K562 (cell line): ENCODE measurements around the gene NOP16. TPM values are rescaled to one million over a fixed set of nuclear protein-coding genes. Genes with fewer than 3 reads are reported as not detected.

Source experiments
- ATAC-seq: fragments of 200-7000 bp; cut with Tn5 transposase; 3 replicates; pipeline ENCODE4 v1.9.1; 2020; ENCODE audit warnings: moderate library complexity
- BruUV-seq: library from RNA; stranded (reverse); fragments of 400-500 nt; replicated peaks from 2 replicates; lab custom pipeline; 2021; lab: Mats Ljungman, UMichigan
- CTCF ChIA-PET: fragments of 300-600 bp; formaldehyde crosslinking; extraction: SDS; loops from one replicate; lab custom pipeline; 2021; ENCODE audit warnings: low intra/inter-chr PET ratio; lab: Yijun Ruan, JAX
- POLR2A ChIA-PET: fragments of 300-600, 350-650 bp; sonication (Branson Sonifier 250); formaldehyde crosslinking; extraction: SDS; loops from one replicate; lab custom pipeline; 2021; ENCODE audit warnings: antibody characterized with exemption, inconsistent platforms; lab: Yijun Ruan, JAX
- DNase-seq, 4 experiments: peaks; one replicate each; pipeline versions ENCODE4 v3.0.0 to v3.0.0-alpha.2; 2011 to 2018; ENCODE audit warnings: low spot score in 3 of 4, mixed read lengths in 3 of 4; ENCODE audit errors: extremely low read depth in 1 of 4
- FAIRE-seq: peaks from 2 replicates; lab custom pipeline; 2011; peaks lifted over from hg19 to GRCh38; lab: Jason Lieb, UNC
- H2AFZ ChIP-seq: 2 replicates; pipeline ENCODE4 v1.6.0; 2011; ENCODE audit warnings: low read depth, low read length, control low read depth, inconsistent platforms
- H3K27ac ChIP-seq: fragments of 200-600 bp; 3 replicates; pipeline ENCODE4 v1.8.0; 2011; ENCODE audit warnings: low read depth, mild to moderate bottlenecking, control low read depth, inconsistent platforms, low read length, moderate library complexity, mixed read lengths; ENCODE audit errors: extremely low read depth
- H3K27me3 ChIP-seq, 2 experiments: fragments of 300-600 bp in 1 of 2; 2 replicates in 1 of 2; 3 replicates in 1 of 2; pipeline versions ENCODE4 v1.6.0 to v1.8.0; 2011; ENCODE audit warnings: inconsistent platforms in 2 of 2, low read length in 2 of 2, mild to moderate bottlenecking in 1 of 2, mixed read lengths in 1 of 2, moderate library complexity in 1 of 2; ENCODE audit not compliant: control insufficient read depth in 2 of 2, insufficient read depth in 2 of 2
- H3K36me3 ChIP-seq: fragments of 300-600 bp; 3 replicates; pipeline ENCODE4 v1.8.0; 2011; ENCODE audit warnings: mild to moderate bottlenecking, low read length, inconsistent platforms; ENCODE audit not compliant: control insufficient read depth, insufficient read depth
- H3K4me1 ChIP-seq, 2 experiments: fragments of 200-600 bp in 1 of 2; replicated peaks in 1 of 2; 2 replicates in 1 of 2; 3 replicates in 1 of 2; pipeline versions ENCODE4 v1.5.1 to v1.8.0; 2011; ENCODE audit warnings: inconsistent platforms in 2 of 2, low read length in 2 of 2, mild to moderate bottlenecking in 1 of 2, mixed read lengths in 1 of 2, moderate library complexity in 1 of 2; ENCODE audit not compliant: control insufficient read depth in 2 of 2, insufficient read depth in 2 of 2
- H3K4me2 ChIP-seq: 2 replicates; pipeline ENCODE4 v1.6.1; 2011; ENCODE audit warnings: low read length, control low read depth, inconsistent platforms, mixed read lengths; ENCODE audit not compliant: insufficient read depth
- H3K4me3 ChIP-seq: fragments of 200-600 bp; sonication (generic), shearing (Covaris generic); 2 replicates; pipeline ENCODE4 v1.5.1; 2016; ENCODE audit warnings: control low read depth, inconsistent platforms
- H3K79me2 ChIP-seq: fragments of 200-600 bp; 3 replicates; pipeline ENCODE4 v1.8.0; 2011; ENCODE audit warnings: low read length, inconsistent platforms; ENCODE audit not compliant: control insufficient read depth, insufficient read depth
- H3K9ac ChIP-seq, 2 experiments: 2 replicates each; pipeline versions ENCODE4 v1.6.0 to v1.6.1; 2011; ENCODE audit warnings: low read depth in 2 of 2, low read length in 2 of 2, control low read depth in 1 of 2, inconsistent platforms in 1 of 2, mild to moderate bottlenecking in 1 of 2, mixed read lengths in 1 of 2; ENCODE audit not compliant: insufficient read depth in 1 of 2
- H3K9me1 ChIP-seq: one replicate; pipeline ENCODE4 v1.6.0; 2011; ENCODE audit warnings: inconsistent platforms, mild to moderate bottlenecking, low read length, moderate library complexity; ENCODE audit not compliant: control insufficient read depth, insufficient read depth
- H3K9me3 ChIP-seq: replicated peaks from 2 replicates; pipeline ENCODE4 v1.5.1; 2011; ENCODE audit warnings: low read depth, low read length, inconsistent platforms; ENCODE audit not compliant: control insufficient read depth, insufficient read depth
- H4K20me1 ChIP-seq: replicated peaks from 2 replicates; pipeline ENCODE4 v1.6.1; 2011; ENCODE audit warnings: low read length, inconsistent platforms, mixed read lengths; ENCODE audit not compliant: control insufficient read depth, insufficient read depth
- BCOR ChIP-seq: fragments of 450-650 bp; IDR thresholded peaks from 2 replicates; pipeline ENCODE4 v1.6.1; 2016
- CHCHD3 ChIP-seq: fragments of 250-450 bp; sonication (Bioruptor Pico); IDR thresholded peaks from 2 replicates; pipeline ENCODE4 v2.1.2; 2022; ENCODE audit warnings: mild to moderate bottlenecking
- CXXC5 ChIP-seq: fragments of 250-450 bp; sonication (Bioruptor Pico); IDR thresholded peaks from 2 replicates; pipeline ENCODE4 v1.8.0; 2022; ENCODE audit warnings: inconsistent platforms, mild to moderate bottlenecking, moderate library complexity
- ESRRB ChIP-seq: fragments of 250-450 bp; sonication (Bioruptor Pico); IDR thresholded peaks from 2 replicates; pipeline ENCODE4 v1.5.0; 2020; ENCODE audit warnings: mild to moderate bottlenecking, moderate library complexity, borderline replicate concordance
- HLTF ChIP-seq: fragments of 450-650 bp; IDR thresholded peaks from 2 replicates; pipeline ENCODE4 v1.6.1; 2016
- KDM1A ChIP-seq, 2 experiments: fragments of 450-650 bp; IDR thresholded peaks; 2 replicates each; pipeline ENCODE4 v1.6.1; 2016; ENCODE audit warnings: mild to moderate bottlenecking in 2 of 2
- KDM5B ChIP-seq: fragments of 200-600 bp; sonication (generic); IDR thresholded peaks from 2 replicates; pipeline ENCODE4 v1.6.1; 2012; ENCODE audit warnings: low read depth, mild to moderate bottlenecking, moderate library complexity, low read length, control low read depth, inconsistent platforms; ENCODE audit not compliant: insufficient replicate concordance
- MEIS2 ChIP-seq: fragments of 450-650 bp; IDR thresholded peaks from 2 replicates; pipeline ENCODE4 v1.6.1; 2014; ENCODE audit warnings: mild to moderate bottlenecking; ENCODE audit not compliant: partially characterized antibody
- MXI1 ChIP-seq: IDR thresholded peaks from 2 replicates; pipeline ENCODE4 v1.6.1; 2011; ENCODE audit warnings: low read depth, mild to moderate bottlenecking, improper control_type of control experiment, low read length
- MYC ChIP-seq, 2 experiments: fragments of 250-450 bp in 1 of 2; sonication (Bioruptor Pico) in 1 of 2; IDR thresholded peaks; 2 replicates each; pipeline versions ENCODE4 v1.5.1 to v1.6.1; 2012 to 2021; ENCODE audit warnings: low read depth in 2 of 2, borderline replicate concordance in 1 of 2, improper control_type of control experiment in 1 of 2, low read length in 1 of 2, mild to moderate bottlenecking in 1 of 2, moderate library complexity in 1 of 2
- NCOR1 ChIP-seq: fragments of 450-650 bp; IDR thresholded peaks from 2 replicates; pipeline ENCODE4 v1.6.1; 2016; ENCODE audit warnings: mild to moderate bottlenecking, moderate library complexity
- RBM22 ChIP-seq: fragments of 200-400 bp; formaldehyde crosslinking; IDR thresholded peaks from 2 replicates; pipeline ENCODE4 v1.6.1; 2018; ENCODE audit warnings: low read length, low read depth; ENCODE audit not compliant: poor library complexity, severe bottlenecking
- RBM25 ChIP-seq: fragments of 200-400 bp; formaldehyde crosslinking; IDR thresholded peaks from 2 replicates; pipeline ENCODE4 v1.6.1; 2018; ENCODE audit warnings: low read length, low read depth, moderate library complexity; ENCODE audit not compliant: severe bottlenecking
- TCF7L2 ChIP-seq: fragments of 150-350 bp; IDR thresholded peaks from 2 replicates; pipeline ENCODE4 v1.6.1; 2016; ENCODE audit warnings: low read depth, mild to moderate bottlenecking, low read length, moderate library complexity
- ZNF146 ChIP-seq: IDR thresholded peaks from one replicate; pipeline ENCODE4 v1.6.1; 2018; ENCODE audit warnings: missing compliant biosample characterization; ENCODE audit not compliant: unreplicated experiment
- ZNF507 ChIP-seq: conservative IDR thresholded peaks from 2 replicates; pipeline ENCODE4 v1.6.1; 2017; ENCODE audit warnings: missing genetic modification characterization, missing compliant biosample characterization
- ZZZ3 ChIP-seq: fragments of 450-650 bp; IDR thresholded peaks from 2 replicates; pipeline ENCODE4 v1.6.1; 2016; ENCODE audit warnings: antibody characterized with exemption, mild to moderate bottlenecking, moderate library complexity
- WGBS: fragments of 100-300 bp; shearing (Covaris generic); methylation state at CpG from one replicate; pipeline ENCODE4 v1.1.6; 2016; ENCODE audit warnings: low coverage, mixed read lengths; ENCODE audit not compliant: insufficient coverage; ENCODE audit errors: missing lambda C conversion rate; 5-methylcytosine and 5-hydroxymethylcytosine counted together
- in situ Hi-C: fragments of 300-500 bp; cut with MboI; formaldehyde crosslinking; loops from 4 replicates; pipeline ENCODE4 v1.15.0; 2018; ENCODE audit warnings: inconsistent platforms, mixed read lengths
- intact Hi-C: fragments of 100-400 bp; cut with micrococcal nuclease; formaldehyde crosslinking; loops from 2 replicates; pipeline ENCODE4 v1.14.2; 2022
- polyA plus RNA-seq, 8 experiments: library from polyadenylated mRNA; depleted of rRNA in 4 of 8; stranded (reverse) in 5 of 8; unstranded in 3 of 8; fragments of >200 nt; fragmentation: Nextera tagmentation in 2 of 8; fragmentation: Illumina TruSeq in 1 of 8; extraction: Ambion mirVana in 2 of 8; extraction: Trizol in 1 of 8; gene quantifications; 2 replicates each; pipeline versions ENCODE4 v1.2.1 to v1.2.3, GENCODE V29; 2011 to 2014; ENCODE audit warnings: inconsistent platforms in 1 of 8, missing spikeins in 1 of 8
- total RNA-seq, 7 experiments: library from RNA; depleted of rRNA in 6 of 7; stranded (reverse); fragments of >200 nt in 6 of 7; fragmentation: Illumina TruSeq in 2 of 7; extraction: Trizol in 2 of 7; gene quantifications; 2 replicates each; pipeline versions ENCODE4 v1.2.1 to v1.2.3, GENCODE V29; 2011 to 2021; ENCODE audit warnings: low replicate concordance in 1 of 7
- TF ChIP-seq, protein P1 (sequence below): sonication (generic); IDR thresholded peaks from 2 replicates; pipeline ENCODE4 v1.6.1; 2016
- TF ChIP-seq, protein P2 (sequence below): sonication (generic); formaldehyde crosslinking; IDR thresholded peaks from 2 replicates; pipeline ENCODE4 v1.8.1; 2022; ENCODE audit warnings: missing genetic modification reagents
- TF ChIP-seq, protein P3 (sequence below): fragments of 450-650 bp; IDR thresholded peaks from one replicate; pipeline ENCODE4 v1.6.1; 2018; ENCODE audit warnings: mild to moderate bottlenecking, moderate library complexity; ENCODE audit not compliant: partially characterized antibody

Gene NOP16
- total and polyA plus RNA-seq, 9 of the 15 experiments (the other 6 are each of a cell fraction or from before 2014, with no cell fraction given) = 92.5 to 342 (median 148) TPM

DNA sequence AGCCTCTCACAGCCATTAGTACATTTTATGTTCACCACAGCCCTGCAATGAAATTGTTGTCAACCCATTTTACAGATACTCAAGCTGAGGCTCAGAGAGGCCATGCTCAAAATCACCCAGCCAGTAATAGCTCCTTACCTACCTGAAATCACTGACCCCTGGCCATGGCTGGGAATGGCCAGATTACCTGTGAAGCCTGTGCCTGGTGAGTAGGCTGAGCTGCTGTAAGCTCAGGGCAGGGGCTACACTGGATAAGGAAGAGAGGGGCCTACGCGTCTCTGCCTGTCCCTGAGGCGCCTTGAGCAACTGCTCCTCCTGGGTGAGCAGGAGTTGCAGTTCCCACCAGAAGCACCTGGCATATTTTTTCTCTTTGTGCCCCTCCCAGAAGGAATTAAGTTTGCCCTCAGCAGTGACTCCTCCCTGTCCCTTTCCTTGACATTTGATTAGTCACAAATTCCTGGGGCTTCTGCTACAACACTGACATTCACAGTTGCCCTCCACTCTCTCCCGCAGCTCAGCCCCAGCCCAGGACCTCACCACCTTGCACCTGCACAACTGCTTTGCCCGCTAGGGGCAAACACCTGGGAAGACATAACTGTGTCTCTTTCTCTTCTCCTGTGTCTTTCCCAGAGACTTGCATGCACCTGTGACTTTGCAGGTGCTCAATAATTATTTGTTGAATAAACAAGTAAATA lies 22.2 kb upstream of the NOP16 start:
- FAIRE-seq = no peak
- in situ Hi-C loops = no loop called here
- H3K79me2 ChIP-seq = peaks cover 15% of the 10 kb centered on the region
- 93% methylated on average over 5 of the region's 5 CpGs for WGBS
- H3K9me1 ChIP-seq = peaks cover 4% of the 10 kb centered on the region
- ChIA-PET CTCF (no interaction called here), POLR2A (interaction anchor here (0.7 to 1.2 kb wide), 2 partner anchors 16 to 127 kb away, joined by 3 read pairs; partner anchors contain the start of gene RNF44)
- H3K4me2 ChIP-seq = no peak overlapping the region
- no TSS peak for BruUV-seq
- no peak overlapping the region for H3K27ac ChIP-seq
- intact Hi-C loops = loop anchor here (10.0 kb wide), 1 partner anchor 74 kb away; no protein-coding TSS in a partner anchor
- H3K9ac ChIP-seq = no peak overlapping the region
- H2AFZ ChIP-seq = no peak overlapping the region
- H3K4me1 ChIP-seq = peaks cover 3 to 5% of the 10 kb centered on the region in 2 experiments; a peak in 4 of 5 replicates
- DNase-seq = peak in 2 of 4 experiments; percentile 6 to 11
- H3K27me3 ChIP-seq = no peaks in the 10 kb centered on the region
- no peak overlapping the region for H3K4me3 ChIP-seq
- peaks cover 9% of the 10 kb centered on the region; the same call in 1 of the 2 replicates for H4K20me1 ChIP-seq
- no peak for TF ChIP-seq ZNF507 (tag)
- TF ChIP-seq, protein P1, sequence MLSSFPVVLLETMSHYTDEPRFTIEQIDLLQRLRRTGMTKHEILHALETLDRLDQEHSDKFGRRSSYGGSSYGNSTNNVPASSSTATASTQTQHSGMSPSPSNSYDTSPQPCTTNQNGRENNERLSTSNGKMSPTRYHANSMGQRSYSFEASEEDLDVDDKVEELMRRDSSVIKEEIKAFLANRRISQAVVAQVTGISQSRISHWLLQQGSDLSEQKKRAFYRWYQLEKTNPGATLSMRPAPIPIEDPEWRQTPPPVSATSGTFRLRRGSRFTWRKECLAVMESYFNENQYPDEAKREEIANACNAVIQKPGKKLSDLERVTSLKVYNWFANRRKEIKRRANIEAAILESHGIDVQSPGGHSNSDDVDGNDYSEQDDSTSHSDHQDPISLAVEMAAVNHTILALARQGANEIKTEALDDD = no peak
- TF ChIP-seq HLTF = no peak
- no peak for TF ChIP-seq ESRRB (CRISPR knock-in tag)
- no peak for TF ChIP-seq MXI1
- TF ChIP-seq RBM22 = no peak
- TF ChIP-seq KDM1A (IDR thresholded peaks at IDR 0.05) = peak in 1 of 2 experiments; percentile 29; a peak in 1 of 4 replicates
- TF ChIP-seq ZNF146 = no peak
- TF ChIP-seq CXXC5 = no peak
- 0 out of 2 replicates have a peak, but pooled peaks have one; percentile 16 for TF ChIP-seq BCOR
- no peak for TF ChIP-seq MEIS2
- TF ChIP-seq, protein P2, sequence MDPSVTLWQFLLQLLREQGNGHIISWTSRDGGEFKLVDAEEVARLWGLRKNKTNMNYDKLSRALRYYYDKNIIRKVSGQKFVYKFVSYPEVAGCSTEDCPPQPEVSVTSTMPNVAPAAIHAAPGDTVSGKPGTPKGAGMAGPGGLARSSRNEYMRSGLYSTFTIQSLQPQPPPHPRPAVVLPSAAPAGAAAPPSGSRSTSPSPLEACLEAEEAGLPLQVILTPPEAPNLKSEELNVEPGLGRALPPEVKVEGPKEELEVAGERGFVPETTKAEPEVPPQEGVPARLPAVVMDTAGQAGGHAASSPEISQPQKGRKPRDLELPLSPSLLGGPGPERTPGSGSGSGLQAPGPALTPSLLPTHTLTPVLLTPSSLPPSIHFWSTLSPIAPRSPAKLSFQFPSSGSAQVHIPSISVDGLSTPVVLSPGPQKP (CRISPR knock-in tag) = no peak
- TF ChIP-seq, protein P3, sequence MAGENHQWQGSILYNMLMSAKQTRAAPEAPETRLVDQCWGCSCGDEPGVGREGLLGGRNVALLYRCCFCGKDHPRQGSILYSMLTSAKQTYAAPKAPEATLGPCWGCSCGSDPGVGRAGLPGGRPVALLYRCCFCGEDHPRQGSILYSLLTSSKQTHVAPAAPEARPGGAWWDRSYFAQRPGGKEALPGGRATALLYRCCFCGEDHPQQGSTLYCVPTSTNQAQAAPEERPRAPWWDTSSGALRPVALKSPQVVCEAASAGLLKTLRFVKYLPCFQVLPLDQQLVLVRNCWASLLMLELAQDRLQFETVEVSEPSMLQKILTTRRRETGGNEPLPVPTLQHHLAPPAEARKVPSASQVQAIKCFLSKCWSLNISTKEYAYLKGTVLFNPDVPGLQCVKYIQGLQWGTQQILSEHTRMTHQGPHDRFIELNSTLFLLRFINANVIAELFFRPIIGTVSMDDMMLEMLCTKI = no peak
- no peak for TF ChIP-seq KDM5B
- no peak for TF ChIP-seq TCF7L2
- no peak for TF ChIP-seq ZZZ3
- TF ChIP-seq CHCHD3 = no peak
- TF ChIP-seq NCOR1 = no peak
- TF ChIP-seq RBM25 = peak; percentile 34
- no peak for TF ChIP-seq MYC (IDR thresholded peaks at IDR 0.05; ENCODE audit: low read depth, low read length)
- no peak for TF ChIP-seq MYC (CRISPR knock-in tag; IDR thresholded peaks at IDR 0.05; ENCODE audit: borderline replicate concordance, low read depth)
- peaks cover 37% of the 10 kb centered on the region; the same call in 2 of the 3 replicates for H3K36me3 ChIP-seq
- ATAC-seq = no peak
- H3K9me3 ChIP-seq = no peaks in the 10 kb centered on the region
